AG09319 (cell line): ENCODE data around the gene ZNF670.

Experiments
- DNase-seq: peaks from one replicate; pipeline ENCODE4 v3.0.0-alpha.2; 2010; ENCODE audit warnings: low read depth; ENCODE audit errors: extremely low read depth
- TF ChIP-seq, protein P1 (sequence below): IDR thresholded peaks from 2 replicates; pipeline ENCODE4 v1.5.1; 2011; ENCODE audit warnings: low read depth, mild to moderate bottlenecking, inconsistent platforms, low read length, moderate library complexity

Gene ZNF670

DNA sequence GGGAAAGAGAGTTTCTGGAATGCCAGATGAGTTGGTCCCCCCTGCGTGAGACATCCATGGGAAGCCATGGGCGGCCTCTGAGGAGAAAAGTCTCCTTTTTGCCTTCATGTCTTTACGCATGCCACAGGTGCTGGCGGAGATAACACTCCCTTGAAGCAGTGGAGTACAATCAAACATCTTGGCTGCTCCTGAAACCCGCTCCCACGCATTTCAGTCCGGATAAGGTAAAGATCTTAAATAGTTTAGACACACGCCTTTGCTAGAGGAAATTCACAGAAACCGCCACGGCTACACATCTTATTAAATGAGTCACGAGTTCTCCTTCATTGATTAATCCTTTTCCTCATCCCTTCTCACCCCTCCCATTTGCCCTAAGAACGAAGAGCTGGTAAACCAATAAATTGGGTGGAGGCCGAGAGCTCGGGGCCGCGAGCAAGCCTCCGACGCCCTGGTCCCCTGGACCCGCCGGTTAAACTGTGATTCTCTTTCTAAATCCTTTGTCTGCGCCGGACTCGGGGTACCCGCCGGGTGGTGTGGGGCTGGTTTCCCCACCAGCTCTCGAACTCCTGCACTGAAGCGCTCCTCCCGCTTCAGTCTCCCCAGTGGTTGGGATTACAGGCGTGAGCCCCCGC is 32.1 kb upstream of the ZNF670 start:
- DNase-seq, result no peak
- TF ChIP-seq, protein P1, sequence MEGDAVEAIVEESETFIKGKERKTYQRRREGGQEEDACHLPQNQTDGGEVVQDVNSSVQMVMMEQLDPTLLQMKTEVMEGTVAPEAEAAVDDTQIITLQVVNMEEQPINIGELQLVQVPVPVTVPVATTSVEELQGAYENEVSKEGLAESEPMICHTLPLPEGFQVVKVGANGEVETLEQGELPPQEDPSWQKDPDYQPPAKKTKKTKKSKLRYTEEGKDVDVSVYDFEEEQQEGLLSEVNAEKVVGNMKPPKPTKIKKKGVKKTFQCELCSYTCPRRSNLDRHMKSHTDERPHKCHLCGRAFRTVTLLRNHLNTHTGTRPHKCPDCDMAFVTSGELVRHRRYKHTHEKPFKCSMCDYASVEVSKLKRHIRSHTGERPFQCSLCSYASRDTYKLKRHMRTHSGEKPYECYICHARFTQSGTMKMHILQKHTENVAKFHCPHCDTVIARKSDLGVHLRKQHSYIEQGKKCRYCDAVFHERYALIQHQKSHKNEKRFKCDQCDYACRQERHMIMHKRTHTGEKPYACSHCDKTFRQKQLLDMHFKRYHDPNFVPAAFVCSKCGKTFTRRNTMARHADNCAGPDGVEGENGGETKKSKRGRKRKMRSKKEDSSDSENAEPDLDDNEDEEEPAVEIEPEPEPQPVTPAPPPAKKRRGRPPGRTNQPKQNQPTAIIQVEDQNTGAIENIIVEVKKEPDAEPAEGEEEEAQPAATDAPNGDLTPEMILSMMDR, result no peak

DNA sequence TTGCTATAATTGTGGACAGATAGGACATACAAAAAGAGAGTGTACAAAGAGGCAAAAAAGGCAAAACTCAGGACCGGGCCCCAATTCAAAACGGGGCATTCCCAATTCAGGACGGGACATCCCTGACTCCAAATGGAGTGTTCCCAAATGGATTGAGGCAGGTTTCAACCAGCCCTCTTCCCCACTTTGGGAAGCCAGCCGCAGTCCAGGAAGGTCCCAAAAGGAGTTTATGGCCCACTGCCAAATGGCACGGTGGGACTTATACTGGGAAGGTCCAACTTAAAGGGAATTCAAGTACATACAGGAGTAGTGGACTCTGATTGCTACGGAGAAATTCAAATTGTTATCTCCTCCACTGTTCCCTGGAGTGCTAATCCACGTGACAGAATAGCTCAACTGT is 29.1 kb upstream of the ZNF670 start:
- DNase-seq, result no peak

DNA sequence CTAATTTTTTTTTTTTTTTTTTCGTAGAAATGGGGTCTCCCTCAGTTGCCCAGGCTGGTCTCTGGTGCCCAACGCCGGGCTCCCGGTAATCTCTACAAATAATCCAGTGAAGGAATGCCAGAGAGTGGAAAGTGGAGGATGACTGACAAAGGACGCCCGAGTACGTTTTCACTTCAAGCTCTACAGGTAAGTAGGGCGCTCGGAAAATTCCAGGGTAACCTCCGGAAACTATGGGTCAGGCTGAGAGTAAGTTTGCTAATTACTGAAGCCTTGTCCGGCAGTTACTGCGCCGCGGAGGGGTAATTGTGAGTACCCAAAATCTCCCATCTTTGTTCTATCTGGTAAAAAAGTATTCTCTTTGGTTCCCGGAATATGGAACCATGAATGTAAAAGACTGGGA is 27.4 kb upstream of the ZNF670 start:
- TF ChIP-seq, protein P1, result no peak

More for the DNA sequence above, 29.1 kb upstream of the ZNF670 start:
- TF ChIP-seq, protein P1, result no peak

GRCh38 chr1:247104965-247105364 is 26.4 kb upstream of the ZNF670 start:
- TF ChIP-seq, protein P1, result no peak
- no peak for DNase-seq

More for the DNA sequence above, 27.4 kb upstream of the ZNF670 start:
- no peak for DNase-seq

DNA sequence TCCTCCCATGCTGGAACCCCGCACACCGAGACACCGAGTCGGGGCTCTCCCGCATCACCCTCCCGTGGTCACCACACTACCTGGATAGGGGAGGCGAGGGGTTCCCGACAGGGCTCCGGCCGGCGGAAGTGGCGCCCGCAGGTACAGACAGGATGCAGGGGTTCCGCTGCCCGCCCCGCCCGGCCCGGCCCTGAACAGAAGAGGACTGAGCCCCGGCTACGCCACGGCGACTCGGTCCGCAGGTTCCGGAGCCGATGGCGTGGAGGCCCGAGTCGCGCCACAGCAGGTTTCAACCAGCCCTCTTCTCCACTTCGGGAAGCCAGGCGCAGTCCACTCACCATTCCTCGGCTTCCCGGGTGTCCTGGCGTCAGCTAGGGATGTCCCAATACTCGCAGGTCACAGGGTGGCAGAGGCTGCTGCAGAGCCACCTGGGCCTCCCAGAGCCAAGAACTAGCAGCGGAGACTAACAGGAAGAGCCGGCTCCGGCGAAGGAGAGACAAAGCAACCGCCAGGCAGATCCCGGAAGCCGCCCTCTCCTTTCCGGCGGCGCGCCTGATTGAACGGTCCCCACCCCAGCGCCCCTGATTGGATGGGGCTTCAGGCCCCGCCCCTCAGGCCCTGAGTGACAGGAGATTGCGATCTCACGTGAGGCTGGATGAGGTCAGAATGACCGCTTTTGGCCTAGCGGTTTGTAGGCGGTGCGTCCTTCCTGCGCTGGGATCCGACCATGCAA is 25.4 kb upstream of the ZNF670 start, which contains the start of gene ZNF669:
Gene ZNF669 (minus strand): TSS at position 498 of the 733 bp plus-strand sequence. CDS start 157 bp downstream, at position 341.
- DNase-seq, result peak; percentile 81
- TF ChIP-seq, protein P1, result no peak

DNA sequence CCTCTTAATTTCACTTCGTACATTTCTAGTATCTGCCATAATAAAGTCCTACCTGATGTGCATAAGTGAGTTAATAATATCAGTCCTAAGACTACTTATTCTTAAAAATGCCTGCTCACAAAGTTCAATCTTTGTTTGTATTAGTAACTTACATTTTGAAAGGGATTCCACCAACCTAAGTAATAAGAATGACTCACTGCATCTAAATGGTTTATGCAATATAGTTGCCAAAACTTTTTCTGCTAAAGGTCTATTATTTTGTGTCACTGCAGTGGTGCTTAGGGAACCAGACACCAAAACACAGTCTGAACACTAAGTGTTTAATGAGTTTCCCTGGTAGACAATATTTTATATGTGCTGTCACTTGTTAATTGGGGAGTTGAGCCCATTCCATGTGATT is 23.8 kb upstream of the ZNF670 start:
- no peak for DNase-seq
- TF ChIP-seq, protein P1, result no peak

- DNase-seq, result no peak
- TF ChIP-seq, protein P1, result no peak
Measured at GRCh38 chr1:247100676-247101279, 22.2 kb upstream of the ZNF670 start.
